ENCODE results near the gene NRG3.

NRG3 gene

DNA sequence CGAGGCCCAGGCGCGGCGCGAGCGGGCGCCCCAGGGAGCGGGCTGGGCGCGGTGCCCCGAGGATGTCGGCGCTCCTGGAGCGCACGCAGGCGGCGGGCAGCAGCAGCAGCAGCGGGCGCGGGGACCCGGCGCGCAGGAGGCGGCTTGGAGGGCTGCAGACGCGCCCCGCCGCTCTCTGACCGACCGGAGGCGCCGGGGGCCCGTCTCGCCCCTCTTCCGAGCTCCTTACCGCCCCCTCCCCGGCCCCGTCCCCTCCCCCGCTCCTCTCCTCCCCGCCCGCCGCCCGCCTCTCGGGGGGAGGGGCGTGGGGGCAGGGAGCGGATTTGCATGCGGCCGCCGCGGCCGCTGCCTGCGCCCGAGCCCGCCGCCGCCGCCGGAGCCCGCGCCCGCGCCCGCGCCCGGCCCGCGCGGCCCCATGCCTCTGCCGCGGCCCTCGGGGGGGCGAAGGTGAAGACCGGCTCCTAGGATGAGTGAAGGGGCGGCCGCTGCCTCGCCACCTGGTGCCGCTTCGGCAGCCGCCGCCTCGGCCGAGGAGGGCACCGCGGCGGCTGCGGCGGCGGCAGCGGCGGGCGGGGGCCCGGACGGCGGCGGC lies at the start of gene NRG3:
Gene NRG3 (plus strand): TSS at position 320 of the 592 bp plus-strand sequence.
- DNase-seq (ENCODE audit: low read depth), result no peak

DNA sequence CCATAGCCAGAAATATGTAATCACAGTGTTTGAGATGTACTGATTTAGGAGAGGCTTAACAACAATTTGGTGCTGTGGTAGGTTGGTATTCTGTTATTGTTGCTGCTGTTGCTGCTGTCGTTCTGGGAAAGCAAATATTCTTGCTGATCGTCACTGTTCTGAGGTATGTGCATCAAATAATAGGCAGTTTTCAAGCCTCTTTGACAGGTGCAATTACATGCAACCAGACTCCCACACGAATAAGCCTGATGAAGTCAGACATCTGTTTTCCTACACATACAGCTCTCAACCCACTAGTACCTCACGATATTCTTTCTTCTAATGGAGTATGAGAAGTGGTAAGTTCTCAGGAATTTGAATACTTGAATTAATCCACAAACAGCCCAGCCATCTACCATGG lies 46.7 kb upstream of the NRG3 start:
- no peak for DNase-seq (ENCODE audit: low read depth)

GRCh38 chr10:81831060-81831459 lies 43.9 kb upstream of the NRG3 start:
- DNase-seq (ENCODE audit: low read depth), result no peak

DNA sequence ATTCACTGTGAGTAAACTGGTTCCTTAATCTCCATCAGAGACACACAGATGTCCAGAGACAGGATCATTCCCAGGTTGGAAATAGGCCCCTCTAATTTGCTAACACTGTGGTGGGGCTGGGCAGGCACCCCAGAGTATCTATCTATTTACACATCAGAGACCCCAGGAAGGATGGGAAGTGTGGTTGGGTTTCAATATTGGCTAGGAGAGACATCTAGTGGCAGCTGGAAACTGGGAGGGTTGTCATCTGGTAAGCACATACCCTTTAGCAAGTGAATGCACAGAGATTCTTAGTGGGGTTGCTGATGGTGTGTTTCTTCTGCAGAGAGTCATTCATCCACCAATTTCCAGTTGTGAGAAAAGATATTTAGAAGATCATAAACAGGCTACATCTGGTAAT lies 36.0 kb upstream of the NRG3 start:
- DNase-seq (ENCODE audit: low read depth), result no peak

- DNase-seq (ENCODE audit: low read depth), result no peak
Observed at GRCh38 chr10:81843042-81843441, 32.0 kb upstream of the NRG3 start.

DNA sequence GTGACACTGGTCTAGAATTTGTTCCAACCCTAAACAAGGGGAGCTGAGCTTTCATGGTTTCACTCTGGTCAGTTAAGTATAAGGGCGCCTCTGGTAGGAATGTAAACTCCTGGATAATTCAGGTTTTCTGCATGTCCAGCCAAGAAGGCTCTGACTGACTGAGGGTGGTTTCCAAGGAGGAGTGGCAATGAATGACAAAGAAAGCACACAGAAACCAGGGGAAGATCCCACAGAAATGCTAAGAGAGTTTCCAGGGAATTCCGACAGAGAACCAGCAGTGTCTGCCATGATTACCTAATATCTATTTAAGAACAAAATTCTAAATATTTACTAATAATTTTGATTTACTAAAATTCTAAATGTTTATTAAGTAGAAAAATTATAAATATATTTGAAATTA lies 27.3 kb upstream of the NRG3 start:
- DNase-seq (ENCODE audit: low read depth), result no peak

DNA sequence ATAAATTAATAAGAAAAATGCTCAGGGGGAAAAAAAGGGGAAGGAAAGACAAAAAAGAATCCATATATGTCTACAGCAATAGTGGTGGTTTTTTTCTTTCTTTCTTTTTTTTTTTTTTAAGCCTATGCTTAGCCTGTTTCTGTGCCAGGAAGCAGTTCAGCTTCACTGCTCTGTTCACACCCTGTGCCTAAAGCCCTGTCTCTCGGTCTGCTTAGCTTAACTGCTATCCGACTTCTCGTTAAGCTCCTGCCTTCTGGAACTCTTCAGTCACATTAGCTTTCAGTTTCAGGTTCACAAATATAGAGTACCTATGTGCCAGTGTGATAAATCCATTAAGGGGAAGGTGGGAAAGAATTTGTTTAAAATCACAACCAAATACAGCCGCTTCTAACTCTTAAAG lies 26.5 kb upstream of the NRG3 start:
- no peak for DNase-seq (ENCODE audit: low read depth)

GRCh38 chr10:81848931-81849330 lies 26.1 kb upstream of the NRG3 start:
- no peak for DNase-seq (ENCODE audit: low read depth)

- DNase-seq (ENCODE audit: low read depth), result no peak
Observed at GRCh38 chr10:81862596-81862995, 12.4 kb upstream of the NRG3 start.

GRCh38 chr10:81863771-81864170 lies 11.2 kb upstream of the NRG3 start:
- DNase-seq (ENCODE audit: low read depth), result no peak

- DNase-seq (ENCODE audit: low read depth), result no peak
Observed at GRCh38 chr10:81865581-81865980, 9.4 kb upstream of the NRG3 start.

DNA sequence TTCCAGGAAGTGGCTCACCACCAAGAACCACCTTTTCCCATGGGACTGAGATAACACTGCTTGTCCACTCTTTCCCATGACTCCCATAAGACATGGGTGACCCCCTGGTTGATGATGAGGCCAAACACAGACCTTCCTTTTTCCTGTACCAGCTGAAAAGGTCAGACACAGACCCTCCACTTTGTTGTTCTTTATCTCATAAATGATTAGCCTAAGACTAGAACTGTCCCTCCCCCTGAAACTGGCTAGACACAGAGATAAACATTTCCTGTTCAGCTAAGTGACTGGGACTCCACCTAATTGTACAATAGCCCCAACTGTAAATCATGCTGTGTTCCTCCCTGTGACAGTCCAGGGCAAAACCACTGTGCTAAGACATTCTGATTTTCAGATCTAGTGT lies 8.2 kb upstream of the NRG3 start:
- DNase-seq (ENCODE audit: low read depth), result no peak

- DNase-seq (ENCODE audit: low read depth), result no peak
Observed at GRCh38 chr10:81870472-81870871, 4.5 kb upstream of the NRG3 start.

GRCh38 chr10:81871558-81871957 lies 3.4 kb upstream of the NRG3 start:
- DNase-seq (ENCODE audit: low read depth), result no peak

DNA sequence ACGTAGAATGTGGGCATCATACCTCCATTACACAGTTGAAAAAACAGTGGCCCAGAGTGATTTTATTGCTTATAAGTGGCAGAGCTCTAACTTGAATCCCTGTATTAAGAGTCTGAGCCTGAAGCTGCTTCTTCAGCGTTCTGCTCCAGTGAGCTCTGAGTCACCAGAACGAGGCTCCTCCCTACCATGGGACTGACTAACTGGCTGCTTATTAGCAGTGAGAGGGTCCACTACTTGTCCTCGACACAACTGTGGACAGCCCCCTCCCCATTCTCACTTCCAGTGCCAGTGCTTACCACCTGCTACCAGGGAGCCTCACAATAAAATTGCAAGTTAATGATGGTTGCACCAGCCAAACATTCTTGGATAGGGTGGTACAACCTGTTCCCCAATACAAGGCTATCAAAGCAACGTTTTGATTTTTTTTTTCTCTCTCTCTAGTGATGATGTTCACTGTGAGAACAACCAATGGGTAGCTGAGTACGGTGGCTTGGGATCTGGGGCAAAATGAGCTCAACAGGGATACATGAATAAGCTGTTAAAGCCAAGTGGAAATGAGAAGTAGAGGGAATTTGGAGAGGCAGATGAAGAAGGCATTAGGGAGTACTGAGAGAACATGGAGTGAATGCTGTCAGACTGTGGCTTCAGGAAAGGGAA lies 2.7 kb upstream of the NRG3 start:
- no peak for DNase-seq (ENCODE audit: low read depth)

DNA sequence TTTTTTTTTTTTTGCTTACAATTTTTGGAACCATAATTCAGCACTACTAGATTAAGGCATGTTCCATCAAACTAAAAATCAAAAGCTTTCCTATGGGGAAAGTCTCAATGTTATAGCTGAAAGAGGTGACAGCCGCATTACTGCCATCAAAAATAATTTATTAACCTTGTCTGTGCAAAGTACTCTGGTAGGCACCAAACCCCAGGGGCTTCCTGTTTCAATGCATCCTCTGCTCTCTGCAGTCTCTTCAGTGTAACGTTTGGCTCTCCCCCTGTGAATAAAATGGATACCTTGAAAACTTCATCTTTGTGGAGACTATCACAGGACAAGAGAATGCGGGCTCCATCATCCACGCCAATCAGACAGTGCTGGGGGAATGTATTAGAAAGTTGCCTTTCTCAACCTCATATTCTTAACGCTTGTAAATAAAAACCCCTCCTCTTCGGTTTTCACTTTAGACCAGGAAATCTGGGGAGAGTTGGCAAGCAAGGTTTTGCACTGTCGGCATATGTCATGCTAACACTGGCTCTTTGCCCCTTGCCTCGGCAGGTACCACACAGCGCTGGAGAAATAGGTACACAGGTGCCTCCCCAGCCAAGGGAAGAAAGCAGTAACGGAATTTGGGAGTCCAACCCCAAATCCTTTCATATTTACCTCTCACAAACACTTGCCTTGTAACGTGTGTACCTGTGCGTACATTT lies 1.6 kb upstream of the NRG3 start:
- DNase-seq (ENCODE audit: low read depth), result no peak

DNA sequence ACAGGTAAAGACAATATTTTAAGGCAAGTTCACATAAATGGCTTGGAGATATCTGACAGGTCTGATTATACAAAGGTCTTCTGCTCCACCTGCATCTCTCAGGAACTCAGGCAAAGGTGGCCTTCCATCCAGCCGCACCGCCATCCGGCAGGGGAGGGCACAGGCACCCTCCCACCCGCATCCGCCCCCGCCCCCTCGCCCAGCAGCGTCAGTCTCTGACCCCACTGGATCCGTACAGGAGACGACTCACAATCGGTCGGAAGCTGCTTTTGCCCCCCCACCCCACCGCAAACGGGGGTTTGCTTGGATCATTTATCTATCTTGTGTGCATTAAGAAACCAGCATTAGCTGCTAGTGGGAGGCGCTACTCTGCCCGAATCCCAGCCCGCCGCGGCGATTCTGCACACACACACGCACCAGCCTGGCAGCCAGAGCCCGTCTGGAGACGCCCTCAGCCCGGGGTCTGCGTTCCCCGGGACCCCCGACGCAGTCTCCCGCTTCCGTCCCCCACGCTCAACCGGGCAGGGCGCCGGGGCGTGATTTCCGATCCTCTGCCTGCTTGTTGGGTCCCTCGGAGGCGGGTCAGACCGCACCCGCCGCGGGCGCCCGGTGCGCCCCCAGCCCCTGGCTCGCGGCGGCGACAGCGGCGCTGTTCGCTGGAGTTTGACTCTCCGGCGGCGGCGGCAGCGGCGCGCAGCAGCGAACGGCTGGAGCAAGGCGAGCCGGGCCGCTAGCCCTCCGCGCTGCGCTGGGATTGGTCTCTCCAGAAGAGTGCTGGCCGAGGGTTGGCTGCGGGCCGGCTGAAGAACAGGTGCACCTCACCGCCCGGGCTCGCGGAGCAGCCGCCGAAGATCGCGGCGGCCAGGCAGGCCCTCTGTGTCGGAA lies 820 bp upstream of the NRG3 start:
- DNase-seq (ENCODE audit: low read depth), result no peak

GRCh38 chr10:81875467-81876252 lies 666 bp downstream of the NRG3 start:
- no peak for DNase-seq (ENCODE audit: low read depth)

- DNase-seq (ENCODE audit: low read depth), result no peak
Observed at GRCh38 chr10:81876253-81877077, 1.5 kb downstream of the NRG3 start.

GRCh38 chr10:81877596-81877995 lies 2.6 kb downstream of the NRG3 start:
- DNase-seq (ENCODE audit: low read depth), result no peak

- DNase-seq (ENCODE audit: low read depth), result no peak
Observed at GRCh38 chr10:81882011-81882410, 7.0 kb downstream of the NRG3 start.

Data from ELR (cell line).